ENCODE results near the gene LRRFIP1.

DNA sequence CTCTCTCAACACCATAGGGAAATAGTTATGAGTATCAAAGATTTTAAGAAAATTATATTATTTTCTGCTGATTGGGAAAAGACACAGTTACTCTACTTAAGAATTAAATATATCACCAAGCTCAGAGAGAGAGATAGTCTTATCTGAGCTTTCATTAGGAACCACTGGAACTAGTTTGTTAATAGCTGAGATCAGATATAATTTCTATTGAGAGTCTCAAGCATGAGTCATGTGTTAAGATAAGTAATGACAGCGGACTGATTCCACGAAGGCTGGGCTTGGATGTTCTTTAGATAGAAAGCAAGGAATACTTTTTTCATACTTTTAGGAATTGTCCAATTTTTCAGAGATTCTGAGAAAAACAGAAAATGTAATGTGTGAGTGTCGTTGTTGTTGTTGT, 126.8 kb downstream of the LRRFIP1 start:
- TF ChIP-seq ZBTB11 (CRISPR knock-in tag; IDR thresholded peaks at IDR 0.05) (no peak), DLX4 (CRISPR knock-in tag; IDR thresholded peaks at IDR 0.05) (no peak), ZNF24 (IDR thresholded peaks at IDR 0.05) (no peak)

Data from K562 (cell line).